ENCODE measurements around the gene RSRC1. TPM values are rescaled to one million over a fixed set of nuclear protein-coding genes. Genes with fewer than 3 reads are reported as not detected.

RSRC1 gene
- total and polyA plus RNA-seq, 2 donors (not counting 1 experiment from before 2014, with no cell fraction given) = 12.6 to 43.1 TPM

DNA sequence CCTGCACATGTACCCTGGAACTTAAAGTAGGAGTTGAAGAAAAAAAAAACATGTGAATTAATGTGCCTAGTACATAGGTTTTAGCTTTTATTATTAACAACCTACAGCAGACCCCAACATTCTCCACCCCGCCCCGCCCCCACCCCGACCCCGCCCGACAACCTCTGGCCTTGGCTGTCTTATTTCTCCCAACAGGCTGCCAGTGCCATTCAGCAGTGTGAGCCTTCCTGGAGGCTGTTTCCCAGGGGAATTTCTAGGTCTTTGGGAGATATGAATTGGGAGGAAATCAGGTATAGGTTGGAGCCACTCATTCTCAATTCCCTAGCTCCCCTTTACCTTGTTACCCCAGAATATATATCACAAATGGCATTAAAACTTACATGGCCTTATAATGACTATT, 452.8 kb downstream of the RSRC1 start:
- no peaks in the 10 kb centered on the region for H3K4me1 ChIP-seq (ENCODE audit: control insufficient read depth, extremely low read depth, insufficient read depth, low read length)
- no peak for TF ChIP-seq EZH2 (IDR thresholded peaks at IDR 0.05; ENCODE audit: low read length, missing control alignments)
- TF ChIP-seq, protein P1, sequence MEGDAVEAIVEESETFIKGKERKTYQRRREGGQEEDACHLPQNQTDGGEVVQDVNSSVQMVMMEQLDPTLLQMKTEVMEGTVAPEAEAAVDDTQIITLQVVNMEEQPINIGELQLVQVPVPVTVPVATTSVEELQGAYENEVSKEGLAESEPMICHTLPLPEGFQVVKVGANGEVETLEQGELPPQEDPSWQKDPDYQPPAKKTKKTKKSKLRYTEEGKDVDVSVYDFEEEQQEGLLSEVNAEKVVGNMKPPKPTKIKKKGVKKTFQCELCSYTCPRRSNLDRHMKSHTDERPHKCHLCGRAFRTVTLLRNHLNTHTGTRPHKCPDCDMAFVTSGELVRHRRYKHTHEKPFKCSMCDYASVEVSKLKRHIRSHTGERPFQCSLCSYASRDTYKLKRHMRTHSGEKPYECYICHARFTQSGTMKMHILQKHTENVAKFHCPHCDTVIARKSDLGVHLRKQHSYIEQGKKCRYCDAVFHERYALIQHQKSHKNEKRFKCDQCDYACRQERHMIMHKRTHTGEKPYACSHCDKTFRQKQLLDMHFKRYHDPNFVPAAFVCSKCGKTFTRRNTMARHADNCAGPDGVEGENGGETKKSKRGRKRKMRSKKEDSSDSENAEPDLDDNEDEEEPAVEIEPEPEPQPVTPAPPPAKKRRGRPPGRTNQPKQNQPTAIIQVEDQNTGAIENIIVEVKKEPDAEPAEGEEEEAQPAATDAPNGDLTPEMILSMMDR (conservative IDR thresholded peaks at IDR 0.05 in 1 of 2, IDR thresholded peaks at IDR 0.05 in 1 of 2; ENCODE audit: low read depth in 1 of 2, low read length in 2 of 2) = no peak
- H3K9me3 ChIP-seq (ENCODE audit: control insufficient read depth, insufficient read depth, low read depth, low read length) = no peaks in the 10 kb centered on the region
- H3K4me2 ChIP-seq (ENCODE audit: extremely low read depth, insufficient read depth, low read length) = no peak overlapping the region
- H3K36me3 ChIP-seq (ENCODE audit: control insufficient read depth, insufficient read depth, low read length) = no peaks in the 10 kb centered on the region
- no peak overlapping the region for H2AFZ ChIP-seq (ENCODE audit: low read length)
- no peaks in the 10 kb centered on the region for H3K27me3 ChIP-seq (ENCODE audit: control insufficient read depth, insufficient read depth, low read length)
- no peaks in the 10 kb centered on the region for H3K79me2 ChIP-seq (ENCODE audit: control insufficient read depth, insufficient read depth, low read length)
- no peak overlapping the region for H3K4me3 ChIP-seq (replicated peaks in 1 of 4; ENCODE audit: control extremely low read depth in 1 of 4, insufficient read depth in 1 of 4, low read depth in 3 of 4, low read length in 4 of 4)
- H4K20me1 ChIP-seq (ENCODE audit: control insufficient read depth, extremely low read depth, insufficient read depth, low read length) = no peaks in the 10 kb centered on the region
- no peak for DNase-seq (ENCODE audit: low read depth in 2 of 2)
- H3K9ac ChIP-seq (ENCODE audit: insufficient read depth, low read length) = no peak overlapping the region
- H3K27ac ChIP-seq (ENCODE audit: insufficient read depth, low read length) = no peak overlapping the region

DNA sequence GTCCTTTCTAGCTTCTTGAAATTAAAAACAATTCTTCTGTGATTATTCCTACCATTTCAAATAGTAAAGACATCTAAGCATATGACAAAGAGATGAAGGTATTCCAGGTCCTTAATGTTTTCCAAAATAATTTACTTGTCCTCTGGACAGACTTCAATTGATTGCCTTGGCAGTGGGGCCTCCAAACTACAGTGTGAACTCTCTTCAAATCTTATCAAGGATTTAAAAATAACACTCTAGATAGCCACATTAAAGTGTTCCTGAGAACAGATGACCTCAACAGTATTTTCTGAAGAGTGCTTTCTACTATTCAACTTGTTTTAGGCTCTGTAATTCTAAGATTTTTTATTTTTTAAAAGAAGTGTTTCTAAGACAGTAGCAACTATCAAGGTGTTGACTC, 453.2 kb downstream of the RSRC1 start:
- no peaks in the 10 kb centered on the region for H4K20me1 ChIP-seq (ENCODE audit: control insufficient read depth, extremely low read depth, insufficient read depth, low read length)
- no peak overlapping the region for H3K27ac ChIP-seq (ENCODE audit: insufficient read depth, low read length)
- TF ChIP-seq, protein P1 (conservative IDR thresholded peaks at IDR 0.05 in 1 of 2, IDR thresholded peaks at IDR 0.05 in 1 of 2; ENCODE audit: low read depth in 1 of 2, low read length in 2 of 2) = no peak
- TF ChIP-seq EZH2 (IDR thresholded peaks at IDR 0.05; ENCODE audit: low read length, missing control alignments) = no peak

DNA sequence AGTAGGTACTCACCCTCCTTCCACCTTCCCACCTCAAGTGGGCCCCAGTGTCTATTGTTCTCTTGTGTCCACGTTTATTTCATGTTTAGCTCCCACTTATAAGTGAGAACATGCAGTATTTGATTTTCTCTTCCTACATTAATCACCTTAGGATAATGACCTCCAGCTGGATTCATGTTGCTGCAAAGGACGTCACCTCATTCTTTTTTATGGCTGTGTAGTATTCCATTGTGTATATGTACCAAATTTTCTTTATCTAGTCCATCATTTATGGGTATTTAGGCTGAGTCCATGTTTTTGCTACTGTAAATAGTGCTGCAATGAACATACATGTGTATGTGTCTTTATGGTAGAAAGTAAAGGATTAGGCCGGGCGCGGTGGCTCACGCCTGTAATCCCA, 455.2 kb downstream of the RSRC1 start:
- no peak for DNase-seq (ENCODE audit: low read depth in 2 of 2)
- Histone ChIP-seq H3K4me1 (ENCODE audit: control insufficient read depth, extremely low read depth, insufficient read depth, low read length) (no peaks in the 10 kb centered on the region), H3K27me3 (ENCODE audit: control insufficient read depth, insufficient read depth, low read length) (no peaks in the 10 kb centered on the region), H3K4me3 (replicated peaks in 1 of 4; ENCODE audit: control extremely low read depth in 1 of 4, insufficient read depth in 1 of 4, low read depth in 3 of 4, low read length in 4 of 4) (no peak overlapping the region), H3K9me3 (ENCODE audit: control insufficient read depth, insufficient read depth, low read depth, low read length) (no peaks in the 10 kb centered on the region), H3K79me2 (ENCODE audit: control insufficient read depth, insufficient read depth, low read length) (no peaks in the 10 kb centered on the region), H4K20me1 (ENCODE audit: control insufficient read depth, extremely low read depth, insufficient read depth, low read length) (no peaks in the 10 kb centered on the region), H3K9ac (ENCODE audit: insufficient read depth, low read length) (no peak overlapping the region), H2AFZ (ENCODE audit: low read length) (no peak overlapping the region), H3K27ac (ENCODE audit: insufficient read depth, low read length) (no peak overlapping the region), H3K4me2 (ENCODE audit: extremely low read depth, insufficient read depth, low read length) (no peak overlapping the region), H3K36me3 (ENCODE audit: control insufficient read depth, insufficient read depth, low read length) (no peaks in the 10 kb centered on the region)
- TF ChIP-seq, protein P1 (conservative IDR thresholded peaks at IDR 0.05 in 1 of 2, IDR thresholded peaks at IDR 0.05 in 1 of 2; ENCODE audit: low read depth in 1 of 2, low read length in 2 of 2) = no peak
- TF ChIP-seq EZH2 (IDR thresholded peaks at IDR 0.05; ENCODE audit: low read length, missing control alignments) = no peak

More for the DNA sequence above, 453.2 kb downstream of the RSRC1 start:
- Histone ChIP-seq H3K79me2 (ENCODE audit: control insufficient read depth, insufficient read depth, low read length) (no peaks in the 10 kb centered on the region), H3K4me1 (ENCODE audit: control insufficient read depth, extremely low read depth, insufficient read depth, low read length) (no peaks in the 10 kb centered on the region), H3K36me3 (ENCODE audit: control insufficient read depth, insufficient read depth, low read length) (no peaks in the 10 kb centered on the region), H3K4me2 (ENCODE audit: extremely low read depth, insufficient read depth, low read length) (no peak overlapping the region), H3K27me3 (ENCODE audit: control insufficient read depth, insufficient read depth, low read length) (no peaks in the 10 kb centered on the region), H3K9ac (ENCODE audit: insufficient read depth, low read length) (no peak overlapping the region), H3K9me3 (ENCODE audit: control insufficient read depth, insufficient read depth, low read depth, low read length) (no peaks in the 10 kb centered on the region), H2AFZ (ENCODE audit: low read length) (no peak overlapping the region), H3K4me3 (replicated peaks in 1 of 4; ENCODE audit: control extremely low read depth in 1 of 4, insufficient read depth in 1 of 4, low read depth in 3 of 4, low read length in 4 of 4) (no peak overlapping the region)
- no peak for DNase-seq (ENCODE audit: low read depth in 2 of 2)
